HG02759 (cell line): ENCODE data around the gene ANKRD65.

Experiments
- ATAC-seq: cut with Tn5 transposase; IDR thresholded peaks from one replicate; pipeline ENCODE4 v1.9.1; 2021; ENCODE audit warnings: mild to moderate bottlenecking, moderate library complexity; ENCODE audit not compliant: unreplicated experiment

ANKRD65 gene

GRCh38 chr1:1442069-1442770, 21.1 kb upstream of the ANKRD65 start:
- ATAC-seq: no peak

- ATAC-seq: no peak
These were observed 20.2 kb upstream of the ANKRD65 start for GRCh38 chr1:1441002-1441888.

- ATAC-seq: no peak
These were observed 19.4 kb upstream of the ANKRD65 start for GRCh38 chr1:1440262-1441001.

GRCh38 chr1:1439546-1440261, 18.6 kb upstream of the ANKRD65 start:
- ATAC-seq: no peak

- no peak for ATAC-seq
These were observed 17.7 kb upstream of the ANKRD65 start for GRCh38 chr1:1438531-1439381.

GRCh38 chr1:1437904-1438376, 16.9 kb upstream of the ANKRD65 start:
- ATAC-seq: no peak

GRCh38 chr1:1437033-1437903, 16.2 kb upstream of the ANKRD65 start:
- ATAC-seq: no peak

- ATAC-seq: no peak
These were observed 15.6 kb upstream of the ANKRD65 start for GRCh38 chr1:1436630-1437032.

- no peak for ATAC-seq
These were observed 15.0 kb upstream of the ANKRD65 start for GRCh38 chr1:1435911-1436629.

- peak; percentile 55 for ATAC-seq
These were observed 14.2 kb upstream of the ANKRD65 start, which contains the start of gene VWA1 for GRCh38 chr1:1435106-1435903. Gene VWA1 (plus strand): TSS chr1:1435690. CDS start chr1:1435749, 59 bp downstream.

- no peak for ATAC-seq
These were observed 13.7 kb upstream of the ANKRD65 start for GRCh38 chr1:1434824-1435105.

GRCh38 chr1:1434131-1434823, 13.2 kb upstream of the ANKRD65 start:
- ATAC-seq: no peak

- no peak for ATAC-seq
These were observed 12.7 kb upstream of the ANKRD65 start for GRCh38 chr1:1433804-1434130.

GRCh38 chr1:1432951-1433803, 12.1 kb upstream of the ANKRD65 start:
- no peak for ATAC-seq

- ATAC-seq: no peak
These were observed 11.3 kb upstream of the ANKRD65 start for GRCh38 chr1:1432274-1432950.
